ENCODE data around the gene SAMD3.
A peak's percentile ranks its signal among the peaks of the same experiment; 100 is the strongest.
"Not testable (repeated sequence)": the region's sequence is repeated elsewhere in the genome, so short reads cannot be mapped to it uniquely, and the experiment has no call there.

SAMD3 gene, protein sequence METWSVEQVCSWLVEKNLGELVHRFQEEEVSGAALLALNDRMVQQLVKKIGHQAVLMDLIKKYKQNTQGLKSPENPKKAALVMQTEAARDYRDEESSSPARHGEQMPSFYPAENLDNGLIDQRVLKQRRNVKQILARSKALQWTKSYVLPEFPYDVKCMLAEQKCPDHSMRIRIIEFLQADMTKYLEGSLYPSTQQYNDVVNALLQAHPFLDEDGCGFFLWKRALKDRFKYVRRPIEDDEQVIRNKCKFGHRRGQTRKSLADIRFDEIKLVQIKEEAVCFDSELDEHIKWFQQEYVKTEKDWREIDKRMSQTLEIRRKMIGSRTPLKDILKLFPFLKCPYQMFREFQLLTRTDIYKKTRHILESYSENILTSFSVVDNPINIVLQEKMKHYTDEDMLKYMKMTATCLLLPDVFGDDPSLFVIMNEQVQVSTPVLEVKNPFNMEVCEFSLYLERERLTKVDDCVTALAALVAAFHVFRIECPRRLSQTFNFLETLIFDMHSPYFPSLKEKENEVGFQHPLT

DNA sequence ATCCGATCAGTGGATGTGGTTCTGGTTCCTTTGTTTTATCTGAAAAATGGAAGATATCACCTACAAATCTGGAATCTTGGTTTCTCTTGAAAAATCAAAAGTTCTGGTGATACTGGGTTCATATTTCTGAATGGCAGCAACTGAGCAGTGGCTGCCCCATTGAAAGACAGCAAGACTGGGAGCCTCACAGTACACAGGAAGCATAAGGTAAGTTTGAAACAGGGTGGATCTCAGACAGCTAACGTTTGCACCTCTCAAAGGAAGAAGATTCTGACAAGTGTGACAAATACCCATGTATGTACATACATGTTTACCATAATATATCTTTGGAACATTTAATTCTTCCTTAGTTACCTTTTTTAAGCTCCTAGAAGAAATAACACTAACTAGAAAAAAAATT, at the start of gene SAMD3:
Gene SAMD3, minus strand, starts transcription at position 177 of the 400 bp plus-strand sequence. CDS start 7,678 bp downstream, outside the sequence.
- DNase-seq (ENCODE audit: low spot score): no peak

DNA sequence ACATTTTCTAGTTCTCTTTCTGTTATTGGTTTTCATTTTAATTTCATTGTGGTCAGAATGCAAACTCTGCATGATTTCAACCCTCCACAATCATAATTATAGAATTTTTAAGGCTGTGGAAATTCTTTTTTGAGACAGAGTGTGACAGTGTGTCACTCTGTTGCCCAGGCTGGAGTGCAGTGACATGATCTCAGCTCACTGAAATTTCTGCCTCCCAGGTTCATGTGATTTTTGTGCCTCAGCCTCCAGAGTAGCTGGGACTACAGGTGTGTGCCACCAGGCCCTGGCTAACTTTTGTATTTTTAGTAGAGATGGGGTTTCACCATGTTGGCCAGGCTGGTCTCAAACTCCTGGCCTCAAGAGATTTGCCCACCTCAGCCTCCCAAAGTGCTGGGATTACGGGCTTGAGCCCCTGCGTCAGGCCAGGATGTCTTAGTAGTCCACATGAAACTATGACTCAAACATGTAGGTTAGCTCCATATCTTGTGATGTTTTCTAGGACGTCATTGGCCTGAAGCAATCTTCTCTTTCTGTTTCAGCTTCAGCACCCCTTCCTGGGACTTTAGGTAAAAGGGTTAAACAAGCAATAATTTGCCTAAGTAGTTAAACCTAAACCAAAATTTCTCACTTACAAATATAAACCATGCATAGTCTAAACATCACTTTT, 47.4 kb upstream of the SAMD3 start:
- DNase-seq (ENCODE audit: low spot score): no peak

DNA sequence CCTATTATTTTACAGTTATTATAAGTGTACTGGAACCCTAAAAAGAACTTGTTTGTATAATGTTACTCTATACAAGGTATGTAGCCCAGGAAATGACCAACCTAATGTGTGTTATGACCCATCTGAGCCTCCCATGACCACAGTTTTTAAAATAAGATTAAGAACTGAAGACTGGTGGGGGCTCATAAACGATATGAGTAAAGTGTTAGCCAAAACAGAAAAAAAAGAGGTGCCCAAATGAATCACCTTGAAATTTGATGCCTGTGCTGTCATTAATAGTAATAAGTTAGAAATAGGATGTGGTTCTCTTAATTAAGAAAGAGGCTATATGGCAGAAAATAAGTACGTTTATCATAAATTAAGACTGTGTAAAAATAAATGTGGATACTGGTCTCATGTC, 42.8 kb upstream of the SAMD3 start:
- DNase-seq (ENCODE audit: low spot score): not testable (repeated sequence)

DNA sequence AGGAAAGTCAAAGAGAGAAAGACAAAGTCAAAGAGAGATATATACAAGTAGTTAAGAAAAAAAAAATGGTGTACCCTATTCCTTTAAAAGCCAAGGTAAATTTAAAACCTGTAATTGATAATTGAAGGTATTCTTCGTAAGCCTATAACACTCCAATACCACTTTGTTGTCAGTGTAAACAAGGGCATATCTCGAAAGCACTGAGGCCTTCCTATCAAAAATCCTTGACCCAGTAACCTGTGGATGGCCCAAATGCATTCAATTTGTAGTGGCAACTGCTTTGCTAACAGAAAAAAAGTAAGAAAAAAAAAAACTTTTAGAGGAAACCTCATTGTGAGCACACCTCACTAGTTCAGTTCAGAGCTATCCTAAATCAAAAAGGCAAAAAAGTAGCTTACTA, 39.3 kb upstream of the SAMD3 start:
- no peak for DNase-seq (ENCODE audit: low spot score)

DNA sequence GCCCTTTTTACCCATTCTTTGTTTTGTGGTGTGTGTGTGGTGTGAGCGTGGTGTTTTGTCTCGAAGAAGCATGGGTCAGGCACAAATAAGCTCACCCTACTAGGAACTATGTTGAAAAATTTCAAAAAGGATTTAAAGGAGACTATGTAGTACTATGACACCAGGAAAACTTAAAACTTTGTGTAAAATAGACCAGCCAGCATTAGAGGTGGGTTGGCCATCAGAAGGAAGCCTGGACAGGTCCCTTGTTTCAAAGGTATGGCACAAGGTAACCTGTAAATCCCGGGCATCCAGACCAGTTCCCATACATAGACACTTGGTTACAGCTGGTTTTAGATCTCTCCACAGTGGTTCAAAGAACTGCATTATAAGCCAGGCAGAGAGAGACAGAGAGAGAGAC, 38.8 kb upstream of the SAMD3 start:
- not testable (repeated sequence) for DNase-seq (ENCODE audit: low spot score)

DNA sequence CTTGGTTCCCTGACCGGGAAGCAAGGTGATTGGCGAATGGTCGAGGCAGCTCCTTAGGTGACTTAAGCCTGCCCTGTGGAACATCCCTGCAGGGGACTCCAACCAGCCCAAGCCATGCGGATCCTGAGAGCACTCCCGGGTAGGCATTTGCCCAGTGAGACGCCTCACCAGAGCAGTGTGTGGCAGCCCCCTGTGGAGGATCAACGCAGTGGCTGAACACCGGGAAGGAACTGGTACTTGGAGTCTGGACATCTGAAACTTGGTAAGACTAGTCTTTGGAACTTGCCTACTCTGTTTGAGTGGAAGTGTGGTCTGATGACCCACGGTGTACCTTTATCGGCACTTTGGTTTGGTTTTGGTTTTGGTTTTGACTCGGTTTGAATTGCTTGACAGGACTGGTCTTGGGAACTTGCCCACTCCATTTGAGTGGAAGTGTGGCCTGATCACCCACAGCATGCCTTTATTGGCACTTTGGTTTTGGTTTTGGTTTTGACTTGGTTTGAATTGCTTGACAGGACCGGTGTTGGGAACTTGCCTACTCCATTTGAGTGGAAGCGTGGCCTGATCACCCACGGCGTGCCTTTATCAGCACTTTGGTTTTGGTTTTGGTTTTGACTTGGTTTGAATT, 38.0 kb upstream of the SAMD3 start:
- DNase-seq (ENCODE audit: low spot score): not testable (repeated sequence)

DNA sequence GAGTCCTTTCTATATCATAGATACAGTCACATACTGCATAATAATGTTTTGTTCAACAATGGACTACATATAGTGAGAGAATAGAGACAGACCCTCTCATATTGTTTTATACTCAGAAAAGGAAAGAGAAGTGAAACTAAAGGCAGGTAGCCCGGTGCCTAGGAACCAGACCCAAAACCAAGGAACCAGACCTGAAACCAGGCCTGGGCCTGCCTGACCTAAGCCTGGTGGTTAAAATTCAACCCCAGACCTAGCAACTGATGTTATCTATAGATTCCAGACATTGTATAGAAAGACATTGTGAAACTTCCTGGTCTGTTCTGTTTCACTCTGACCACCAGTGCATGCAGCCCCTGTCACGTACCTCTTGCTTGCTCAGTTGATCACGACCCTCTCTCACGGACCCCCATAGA, 37.3 kb upstream of the SAMD3 start:
- not testable (repeated sequence) for DNase-seq (ENCODE audit: low spot score)

DNA sequence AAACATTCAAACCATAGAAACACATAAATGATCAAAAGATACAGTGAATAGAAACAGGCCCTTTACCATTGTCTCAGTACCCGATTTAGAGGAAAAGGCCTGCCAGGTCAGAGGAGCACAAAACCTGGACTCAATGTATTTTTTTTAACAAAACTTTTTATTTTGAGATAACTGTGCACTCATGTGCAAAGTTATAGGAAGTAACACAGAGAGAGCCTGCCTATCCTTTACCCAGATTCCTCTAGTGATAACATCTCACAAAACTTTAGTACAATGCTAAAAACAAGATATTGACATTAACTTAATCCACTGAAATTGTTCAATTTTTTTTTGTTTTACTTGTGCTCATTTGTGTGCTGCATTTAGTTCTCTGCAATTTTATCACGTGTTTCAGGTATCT, 36.8 kb upstream of the SAMD3 start:
- no peak for DNase-seq (ENCODE audit: low spot score)

DNA sequence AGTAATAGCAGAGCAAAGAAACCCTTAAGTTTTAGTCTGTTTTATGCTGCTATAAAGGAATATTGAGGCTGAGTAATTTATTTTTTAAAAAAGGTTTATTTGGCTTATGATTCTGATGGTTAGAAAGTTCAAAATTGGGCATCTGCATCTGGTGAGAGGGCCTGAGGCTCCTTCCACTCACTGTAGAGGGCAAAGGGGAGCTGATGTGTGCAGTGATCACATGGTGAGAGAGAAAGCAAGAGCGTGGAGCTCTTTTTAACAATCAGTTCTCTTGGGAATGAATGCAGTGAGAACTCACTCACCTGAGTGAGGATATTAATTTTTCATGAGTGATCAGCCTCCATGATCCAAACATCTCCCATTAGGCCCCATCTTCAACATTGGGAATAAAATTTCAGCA, 36.4 kb upstream of the SAMD3 start:
- no peak for DNase-seq (ENCODE audit: low spot score)

DNA sequence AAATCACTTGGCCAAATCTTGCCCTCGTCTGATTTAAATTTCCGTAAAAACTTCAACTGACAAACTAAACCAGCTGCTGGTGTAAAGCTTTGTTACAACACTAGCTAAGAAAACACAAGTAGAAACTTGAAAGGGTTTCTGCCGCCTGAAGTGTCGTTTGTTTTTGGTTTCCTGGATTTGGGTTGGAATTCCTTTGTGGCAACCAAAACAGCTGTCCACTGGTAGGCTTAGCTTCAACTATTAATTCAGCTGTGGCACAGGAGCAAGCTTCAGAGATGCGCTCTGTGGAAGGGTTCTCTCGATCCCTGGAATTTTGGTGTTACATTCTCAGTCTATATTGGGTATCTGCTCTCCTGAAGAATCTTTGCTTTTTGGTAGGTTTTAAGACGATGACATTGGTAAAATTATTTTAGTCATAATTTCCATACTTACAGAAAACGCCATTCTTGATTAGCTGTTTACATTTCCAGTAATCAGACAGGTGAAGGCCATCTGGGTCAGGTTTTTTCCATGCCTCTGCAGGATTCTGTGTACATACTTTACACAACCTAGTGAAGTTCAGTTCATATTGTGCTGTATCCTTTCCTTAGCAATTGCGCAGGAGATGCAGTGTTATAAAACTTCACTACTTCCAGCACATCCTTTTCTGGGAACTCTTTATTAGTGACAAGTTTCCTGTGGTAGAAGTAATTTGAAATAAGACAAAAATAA, 29.9 kb upstream of the SAMD3 start:
- no peak for DNase-seq (ENCODE audit: low spot score)

DNA sequence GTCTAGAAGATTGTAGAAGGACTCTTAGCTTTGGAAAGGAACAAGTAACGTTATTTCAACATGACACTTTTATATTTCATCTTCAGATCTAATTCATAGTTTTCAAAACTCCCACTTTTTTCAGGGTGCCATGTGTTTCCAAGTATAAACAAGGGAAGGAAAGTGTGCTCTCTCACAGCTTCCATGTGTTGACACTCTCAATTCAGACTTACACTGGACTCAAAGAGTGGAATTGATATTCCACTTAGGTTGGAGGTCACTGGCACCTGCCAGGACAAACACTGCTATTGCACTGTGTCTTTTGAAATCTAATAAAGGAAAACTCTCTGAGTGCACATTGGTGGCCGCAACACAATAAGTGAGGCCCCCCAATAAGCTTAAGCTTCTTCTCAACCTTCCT, 22.5 kb upstream of the SAMD3 start:
- no peak for DNase-seq (ENCODE audit: low spot score)

DNA sequence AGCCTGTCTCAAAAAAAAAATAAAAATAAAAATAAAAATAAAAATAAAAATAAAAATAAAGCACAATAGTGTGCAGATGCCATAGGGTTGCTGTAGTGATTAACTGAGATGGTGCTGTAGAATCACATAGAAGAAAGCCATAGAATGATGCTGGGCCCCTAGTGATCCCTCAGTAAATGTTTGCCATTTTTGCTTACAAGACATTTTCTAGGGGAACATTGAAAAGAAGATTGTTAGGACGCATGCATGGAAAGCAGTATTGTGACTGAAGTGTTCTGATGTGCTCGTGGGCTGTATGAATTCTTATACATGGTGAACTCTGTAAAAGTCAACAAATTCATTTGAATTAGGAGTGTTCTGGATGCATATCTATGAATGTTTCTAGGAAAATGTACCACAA, 22.0 kb upstream of the SAMD3 start:
- DNase-seq (ENCODE audit: low spot score): no peak

DNA sequence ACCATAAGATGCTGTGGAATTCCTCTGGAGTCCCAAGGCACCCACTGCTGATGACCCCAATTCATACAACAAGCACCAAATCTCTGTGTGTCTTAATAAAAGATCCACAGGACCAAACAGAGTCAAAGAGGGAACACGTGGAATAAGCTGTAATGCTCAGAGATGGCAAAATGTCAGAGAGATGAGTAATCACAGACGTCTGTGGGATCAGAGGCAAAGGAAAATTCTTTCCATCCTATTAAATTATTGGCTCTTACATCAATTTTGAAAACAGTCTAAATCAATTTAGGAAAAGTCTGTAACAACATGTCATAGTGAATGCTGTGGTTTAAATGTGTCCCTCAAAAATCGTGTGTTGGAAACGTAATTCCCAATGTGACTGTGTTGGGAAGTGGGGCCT, 17.5 kb upstream of the SAMD3 start:
- DNase-seq (ENCODE audit: low spot score): no peak

DNA sequence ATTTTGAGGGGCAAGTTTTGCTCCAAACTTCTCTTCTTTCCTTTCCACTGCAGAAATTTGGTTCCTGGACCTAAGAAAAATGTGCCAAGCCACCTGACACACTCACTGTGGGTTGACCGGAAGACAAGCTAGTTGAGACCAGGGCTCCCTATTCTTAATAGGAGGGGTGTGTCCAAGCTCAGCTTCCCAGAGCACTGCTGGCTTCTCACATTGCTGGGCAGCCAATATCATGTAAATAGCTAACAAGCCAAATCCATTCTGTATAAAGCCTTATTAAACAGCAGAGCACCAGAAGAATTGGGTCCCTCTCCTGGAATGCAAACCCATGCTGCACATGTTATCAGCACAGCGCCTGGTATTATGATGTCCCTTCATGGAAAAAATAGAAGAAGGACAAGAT, 17.0 kb upstream of the SAMD3 start:
- DNase-seq (ENCODE audit: low spot score): no peak

DNA sequence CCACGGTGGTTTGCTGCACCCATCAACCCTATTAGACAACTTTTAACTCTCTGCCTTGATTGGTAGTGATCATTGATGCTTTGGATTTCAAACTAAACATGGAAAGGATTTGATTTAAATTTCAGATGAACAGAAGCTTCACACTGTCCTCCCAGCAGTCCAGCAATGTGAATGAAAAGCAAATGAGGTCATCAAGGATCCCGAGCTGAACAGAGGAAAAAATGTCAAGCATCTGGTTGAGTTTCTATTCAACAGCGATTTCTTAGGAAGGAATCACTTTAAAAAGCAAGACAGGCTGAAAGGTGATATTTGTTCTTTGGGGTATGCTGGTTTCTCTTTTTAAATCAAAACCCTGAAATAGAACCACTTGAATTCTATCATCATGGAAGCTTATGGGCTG, 10.6 kb upstream of the SAMD3 start:
- no peak for DNase-seq (ENCODE audit: low spot score)

DNA sequence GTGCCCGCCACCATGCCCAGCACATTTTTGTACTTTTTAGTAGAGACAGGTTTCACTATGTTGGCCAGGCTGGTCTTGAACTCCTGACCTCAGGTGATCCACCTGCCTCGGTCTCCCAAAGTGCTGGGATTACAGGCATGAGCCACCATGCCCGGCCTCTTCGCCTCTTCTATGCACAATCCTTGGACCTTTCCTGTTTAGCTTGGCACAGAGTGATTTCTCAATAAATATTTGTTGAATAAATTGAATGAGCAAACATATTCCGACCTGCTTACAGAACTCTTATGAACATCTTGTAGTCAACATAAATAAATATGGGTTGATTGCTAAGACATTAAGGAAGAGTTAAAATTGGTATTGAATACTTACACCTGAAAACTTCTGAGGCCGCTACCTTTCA, 7.8 kb upstream of the SAMD3 start:
- not testable (repeated sequence) for DNase-seq (ENCODE audit: low spot score)

DNA sequence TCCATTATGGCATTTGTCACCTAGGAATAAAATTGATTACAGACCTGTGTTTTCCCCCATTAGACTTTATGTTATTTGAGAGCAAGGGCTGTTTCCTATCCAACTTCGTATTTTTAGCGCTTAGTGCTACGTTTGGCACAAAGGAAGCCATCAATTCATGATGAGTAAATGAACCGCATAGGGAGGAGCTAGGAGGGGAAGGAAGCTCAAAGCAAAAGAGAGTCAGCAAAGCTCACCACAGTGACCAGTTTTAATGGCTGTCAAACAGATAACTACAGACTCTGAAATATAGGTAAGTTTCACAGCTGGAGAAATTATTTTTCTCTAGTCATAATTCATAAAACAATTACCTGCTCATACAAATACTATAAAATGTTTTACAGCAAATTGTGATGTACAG, 6.9 kb upstream of the SAMD3 start:
- no peak for DNase-seq (ENCODE audit: low spot score)

DNA sequence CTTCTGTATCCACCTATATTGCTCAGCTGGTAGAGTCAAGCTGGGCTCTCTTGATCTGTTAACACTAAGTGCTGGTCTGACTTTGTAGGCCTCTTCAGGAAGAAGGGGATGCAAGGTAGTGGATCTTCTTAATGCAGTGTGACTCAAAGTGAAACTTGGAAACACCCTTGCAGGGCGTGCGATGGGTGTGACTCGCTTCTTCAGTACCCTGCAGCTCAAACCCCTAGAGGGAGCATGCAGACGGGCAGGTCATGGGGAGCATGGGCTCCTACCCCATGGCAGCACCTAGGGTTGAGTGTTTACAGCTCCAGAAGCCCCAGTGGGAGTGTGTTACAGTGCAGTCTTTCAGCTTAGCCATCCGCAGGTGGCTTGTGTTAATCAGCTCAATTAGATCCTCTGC, 757 bp upstream of the SAMD3 start:
- DNase-seq (ENCODE audit: low spot score): peak; percentile 38

DNA sequence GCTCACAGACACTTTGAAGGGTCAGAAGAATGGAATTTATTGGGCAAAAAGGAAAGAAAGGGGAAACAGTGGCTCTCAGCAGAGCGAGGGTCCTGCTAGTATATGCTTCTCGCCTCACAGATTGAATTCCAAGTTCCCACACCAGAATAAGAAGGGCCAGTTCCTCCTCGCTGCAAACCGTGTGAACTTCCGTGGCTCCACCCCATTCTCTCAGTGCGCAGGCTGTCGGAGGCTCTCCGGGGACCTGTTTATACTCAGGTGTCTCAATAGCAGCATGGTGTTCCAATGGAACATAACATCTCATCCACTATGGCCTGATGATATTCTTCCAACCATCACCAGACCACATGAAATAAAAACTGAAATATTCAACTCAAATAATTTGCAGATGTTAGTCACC, 4.6 kb downstream of the SAMD3 start:
- no peak for DNase-seq (ENCODE audit: low spot score)

DNA sequence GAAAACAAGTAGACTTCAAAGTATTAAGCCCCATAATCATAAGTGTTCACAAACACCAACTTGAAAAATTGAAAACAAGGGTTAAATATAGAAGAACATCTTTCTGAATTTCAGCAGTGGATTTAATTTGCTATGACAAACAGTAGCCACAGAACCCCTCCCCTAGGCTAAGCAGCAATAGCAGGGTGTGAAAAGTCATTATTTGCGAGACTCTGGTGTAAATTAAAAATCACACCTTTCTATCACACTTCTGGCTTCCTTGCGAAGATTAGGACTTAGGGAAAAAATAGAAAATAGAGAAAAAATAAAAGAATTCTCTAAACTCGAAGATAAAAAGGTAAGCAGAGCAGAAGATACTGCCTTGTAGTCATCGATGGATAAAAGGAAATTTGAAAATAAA, 6.1 kb downstream of the SAMD3 start:
- DNase-seq (ENCODE audit: low spot score): no peak

DNA sequence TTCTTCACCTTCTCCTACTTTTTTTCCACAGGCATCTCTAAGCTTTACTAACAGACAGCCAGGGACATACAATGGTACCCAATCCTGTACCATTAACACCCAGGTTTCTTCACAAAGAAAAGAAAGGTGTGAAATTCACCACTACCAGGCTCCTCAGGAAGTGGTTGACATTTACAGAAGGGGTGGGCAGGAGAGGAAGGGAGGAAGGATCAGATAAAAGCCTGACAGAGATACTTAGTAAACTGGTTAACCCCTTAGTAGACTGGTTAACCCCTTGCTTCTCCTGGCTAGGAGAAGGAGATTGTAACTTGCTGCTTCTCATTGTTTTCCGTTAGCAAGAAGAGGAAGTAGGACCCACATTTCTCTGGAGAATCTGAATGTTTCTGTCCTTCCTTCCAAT, 7.2 kb downstream of the SAMD3 start:
- DNase-seq (ENCODE audit: low spot score): no peak

DNA sequence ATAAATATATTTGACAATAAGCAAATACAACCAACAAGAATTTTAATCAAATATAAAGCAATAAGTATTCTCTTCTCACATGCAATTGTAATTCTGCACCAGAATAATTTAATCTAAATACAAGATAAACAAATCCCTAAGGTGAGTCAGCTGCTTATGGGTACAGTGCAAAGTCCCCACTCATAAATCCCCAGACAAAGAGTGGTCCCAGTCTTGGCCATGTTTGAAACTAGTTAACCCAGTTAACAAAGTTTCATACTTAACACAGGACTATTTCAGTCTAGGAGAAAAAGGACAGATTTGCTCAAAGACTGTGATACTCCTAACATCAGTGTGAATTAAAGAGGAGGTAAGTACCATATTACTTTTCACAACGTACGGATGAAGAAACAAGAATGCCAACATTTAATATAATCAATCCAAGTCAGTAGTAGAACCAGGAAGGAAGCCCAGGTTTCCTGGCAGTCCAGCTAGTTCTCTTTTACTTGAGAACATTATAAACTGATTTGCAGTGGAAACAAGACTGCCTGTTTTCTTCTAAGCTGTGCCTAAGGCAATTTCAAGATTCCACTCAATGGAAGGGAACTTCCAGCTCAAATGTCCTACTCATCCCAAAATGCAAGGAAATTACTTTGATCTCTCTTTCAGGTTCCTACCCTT, 10.4 kb downstream of the SAMD3 start:
- DNase-seq (ENCODE audit: low spot score): no peak

Measured in hematopoietic multipotent progenitor cell treated with erythropoietin and hydrocortisone succinate and interleukin-3 and kit ligand, for 17 days (in vitro differentiated cells).